SK-N-MC (cell line): ENCODE data around the gene PDK1.

Experiments used
- FOXP2 ChIP-seq: optimal IDR thresholded peaks from 2 replicates; pipeline ENCODE3; 2011; ENCODE audit warnings: mild to moderate bottlenecking, moderate library complexity; ENCODE audit not compliant: insufficient read depth; ENCODE audit errors: extremely low read length, control extremely low read depth
- POLR2AphosphoS5 ChIP-seq: IDR thresholded peaks from 2 replicates; pipeline ENCODE4 v1.6.1; 2012; ENCODE audit warnings: mild to moderate bottlenecking, low read depth, low read length, borderline replicate concordance

DNA sequence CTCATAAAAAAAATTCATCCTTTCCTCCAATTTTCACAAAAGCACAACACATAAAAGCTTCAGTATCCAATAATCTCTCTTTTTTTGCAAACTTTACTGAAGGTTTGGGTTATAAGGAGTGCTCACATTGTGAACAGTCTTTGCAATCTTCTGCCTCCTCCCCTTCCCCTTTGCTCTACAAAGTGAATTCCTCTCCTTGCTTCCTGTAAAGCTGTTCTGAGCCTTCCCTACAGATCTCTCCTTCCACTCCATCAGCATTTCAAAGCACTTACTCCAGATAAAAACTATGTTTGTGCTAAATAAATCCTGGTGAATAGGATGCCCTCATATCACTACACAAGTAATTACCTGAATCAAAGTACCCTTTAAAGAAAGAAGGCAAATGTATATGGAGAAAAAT lies 4.6 kb upstream of the PDK1 start:
- TF ChIP-seq FOXP2: no peak
- no peak for TF ChIP-seq POLR2AphosphoS5
